HUES6 (cell line): ENCODE data around the gene EVC.

ENCODE experiments used
- H3K27ac ChIP-seq: 2 replicates; pipeline ENCODE4 v1.7.0; 2013; ENCODE audit warnings: low read depth, mild to moderate bottlenecking, low read length, inconsistent platforms
- H3K27me3 ChIP-seq: 2 replicates; pipeline ENCODE4 v1.6.1; 2013; ENCODE audit warnings: low read length; ENCODE audit not compliant: control insufficient read depth, insufficient read depth
- H3K36me3 ChIP-seq: 2 replicates; pipeline ENCODE4 v1.6.1; 2013; ENCODE audit warnings: low read length; ENCODE audit not compliant: control insufficient read depth, insufficient read depth
- H3K4me1 ChIP-seq: 2 replicates; pipeline ENCODE4 v1.6.1; 2013; ENCODE audit warnings: low read length; ENCODE audit not compliant: control insufficient read depth, insufficient read depth
- H3K4me3 ChIP-seq: 2 replicates; pipeline ENCODE4 v1.5.1; 2013; ENCODE audit warnings: low read depth, low read length
- H3K9ac ChIP-seq: one replicate; pipeline ENCODE4 v1.6.1; 2013; ENCODE audit warnings: mild to moderate bottlenecking, low read length
- H3K9me3 ChIP-seq: 2 replicates; pipeline ENCODE4 v1.6.1; 2013; ENCODE audit warnings: low read depth, low read length; ENCODE audit not compliant: control insufficient read depth, insufficient read depth

EVC gene

GRCh38 chr4:5691491-5692132 is 19.4 kb upstream of the EVC start:
- Histone ChIP-seq H3K9me3 (no peaks in the 10 kb centered on the region), H3K9ac (no peak overlapping the region), H3K27ac (no peak overlapping the region), H3K4me1 (no peaks in the 10 kb centered on the region), H3K36me3 (peaks cover 64% of the 10 kb centered on the region), H3K4me3 (no peak overlapping the region), H3K27me3 (no peaks in the 10 kb centered on the region)

GRCh38 chr4:5693871-5694270 is 17.1 kb upstream of the EVC start:
- Histone ChIP-seq H3K9me3 (no peaks in the 10 kb centered on the region), H3K9ac (no peak overlapping the region), H3K36me3 (peaks cover 51% of the 10 kb centered on the region), H3K27me3 (no peaks in the 10 kb centered on the region), H3K4me3 (no peak overlapping the region), H3K27ac (no peak overlapping the region), H3K4me1 (no peaks in the 10 kb centered on the region)

- no peaks in the 10 kb centered on the region for H3K27me3 ChIP-seq
- H3K27ac ChIP-seq = no peak overlapping the region
- no peaks in the 10 kb centered on the region for H3K9me3 ChIP-seq
- no peak overlapping the region for H3K9ac ChIP-seq
- no peak overlapping the region for H3K4me3 ChIP-seq
- H3K36me3 ChIP-seq = peaks cover 36% of the 10 kb centered on the region
- no peaks in the 10 kb centered on the region for H3K4me1 ChIP-seq
Observed at GRCh38 chr4:5696341-5696740, 14.7 kb upstream of the EVC start.

DNA sequence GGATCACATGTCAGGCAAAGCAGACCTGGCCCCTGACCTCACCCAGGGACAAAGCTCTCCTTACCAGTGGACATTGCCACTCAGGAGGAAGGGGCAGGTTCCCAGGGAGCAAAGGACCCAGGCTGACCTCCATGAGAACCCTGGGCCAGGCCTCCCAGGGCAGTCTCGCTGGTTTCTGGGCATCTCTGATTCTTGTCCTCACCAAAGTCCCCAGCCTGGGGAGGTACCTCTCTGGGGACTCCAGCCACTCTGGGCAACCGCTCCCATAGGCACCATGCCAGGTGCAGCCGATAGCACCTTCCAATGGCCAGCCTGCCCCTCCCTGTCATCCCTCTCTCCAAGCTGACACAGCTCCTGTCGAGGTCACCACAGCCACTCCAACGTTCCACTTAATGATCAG is 10.5 kb upstream of the EVC start:
- no peaks in the 10 kb centered on the region for H3K27me3 ChIP-seq
- H3K4me3 ChIP-seq = no peak overlapping the region
- no peaks in the 10 kb centered on the region for H3K4me1 ChIP-seq
- H3K9me3 ChIP-seq = peaks cover 9% of the 10 kb centered on the region
- peaks cover 30% of the 10 kb centered on the region for H3K36me3 ChIP-seq
- H3K9ac ChIP-seq = no peak overlapping the region
- H3K27ac ChIP-seq = no peak overlapping the region

GRCh38 chr4:5701971-5702370 is 9.0 kb upstream of the EVC start:
- Histone ChIP-seq H3K4me1 (no peaks in the 10 kb centered on the region), H3K4me3 (no peak overlapping the region)

GRCh38 chr4:5703831-5704230 is 7.2 kb upstream of the EVC start:
- peaks cover 14% of the 10 kb centered on the region for H3K36me3 ChIP-seq
- no peak overlapping the region for H3K9ac ChIP-seq
- peaks cover 10% of the 10 kb centered on the region; the same call in 1 of the 2 replicates for H3K4me1 ChIP-seq
- no peak overlapping the region for H3K4me3 ChIP-seq
- H3K27me3 ChIP-seq = 0 out of 2 replicates have a peak, but pooled peaks cover 2% of the 10 kb centered on the region
- H3K9me3 ChIP-seq = peaks cover 9% of the 10 kb centered on the region
- no peak overlapping the region for H3K27ac ChIP-seq

More at GRCh38 chr4:5701971-5702370, 9.0 kb upstream of the EVC start:
- Histone ChIP-seq H3K9me3 (peaks cover 9% of the 10 kb centered on the region), H3K27me3 (no peaks in the 10 kb centered on the region), H3K27ac (no peak overlapping the region), H3K9ac (no peak overlapping the region), H3K36me3 (peaks cover 21% of the 10 kb centered on the region)

DNA sequence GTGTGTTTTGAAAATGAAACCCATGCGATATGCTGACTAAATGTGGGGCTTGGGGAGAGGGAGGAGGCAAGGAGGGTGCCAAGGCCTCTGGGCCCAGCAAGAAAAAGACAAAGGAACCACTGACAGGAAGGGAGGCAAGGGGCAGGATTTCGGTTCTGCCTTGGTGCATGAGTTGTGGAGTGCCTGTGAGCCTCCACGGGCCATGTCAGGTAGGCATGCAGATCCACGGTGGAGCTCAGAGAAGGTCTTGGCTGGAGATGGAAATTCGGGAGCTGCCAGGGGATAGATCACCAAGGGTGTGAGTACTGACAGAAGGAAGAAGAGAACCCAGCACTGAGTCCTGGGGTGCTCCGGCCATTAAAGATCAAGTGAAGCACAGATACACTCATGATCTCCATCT is 6.7 kb upstream of the EVC start:
- peaks cover 2% of the 10 kb centered on the region; the same call in 1 of the 2 replicates for H3K27me3 ChIP-seq
- peaks cover 15% of the 10 kb centered on the region; the same call in 1 of the 2 replicates for H3K4me1 ChIP-seq
- peaks cover 9% of the 10 kb centered on the region for H3K9me3 ChIP-seq
- H3K9ac ChIP-seq = no peak overlapping the region
- H3K4me3 ChIP-seq = no peak overlapping the region
- no peak overlapping the region for H3K27ac ChIP-seq
- peaks cover 14% of the 10 kb centered on the region for H3K36me3 ChIP-seq

- Histone ChIP-seq H3K9me3 (peaks cover 9% of the 10 kb centered on the region), H3K27me3 (peaks cover 10% of the 10 kb centered on the region; the same call in 1 of the 2 replicates), H3K9ac (no peak overlapping the region), H3K4me3 (no peak overlapping the region), H3K36me3 (peaks cover 14% of the 10 kb centered on the region), H3K27ac (no peak overlapping the region), H3K4me1 (peaks cover 22% of the 10 kb centered on the region; the same call in 1 of the 2 replicates)
Observed at GRCh38 chr4:5705647-5706320, 5.2 kb upstream of the EVC start.

- H3K27ac ChIP-seq = no peak overlapping the region
- H3K9ac ChIP-seq = no peak overlapping the region
- no peak overlapping the region for H3K4me3 ChIP-seq
Observed at GRCh38 chr4:5706486-5707290, 4.3 kb upstream of the EVC start.

DNA sequence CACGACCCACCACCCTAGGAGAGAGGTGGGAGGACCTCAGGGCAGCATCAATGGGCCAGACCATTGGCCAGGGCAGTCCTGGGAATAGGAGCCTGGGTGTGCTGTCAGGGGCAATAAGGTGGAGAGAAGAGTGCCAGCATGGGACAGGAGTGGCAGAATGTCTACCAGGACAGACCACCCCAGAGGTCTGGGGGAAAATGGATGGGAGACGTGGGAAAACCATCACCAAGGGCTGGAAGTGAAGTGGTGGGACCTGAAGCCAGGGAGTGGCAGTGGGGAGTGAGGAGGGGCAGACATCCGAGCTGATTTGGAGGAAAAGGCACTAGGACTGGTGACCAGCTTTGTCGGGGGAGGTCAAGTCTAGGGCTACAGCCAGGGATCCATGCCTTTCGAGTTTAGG is 3.6 kb upstream of the EVC start:
- Histone ChIP-seq H3K9ac (no peak overlapping the region), H3K4me1 (peaks cover 29% of the 10 kb centered on the region), H3K36me3 (peaks cover 13% of the 10 kb centered on the region), H3K27me3 (peaks cover 18% of the 10 kb centered on the region), H3K27ac (no peak overlapping the region), H3K9me3 (peaks cover 9% of the 10 kb centered on the region), H3K4me3 (peak overlapping the region; percentile 75)

More at GRCh38 chr4:5706486-5707290, 4.3 kb upstream of the EVC start:
- Histone ChIP-seq H3K4me1 (peaks cover 23% of the 10 kb centered on the region), H3K9me3 (peaks cover 9% of the 10 kb centered on the region), H3K27me3 (peaks cover 12% of the 10 kb centered on the region), H3K36me3 (peaks cover 14% of the 10 kb centered on the region)
